Measurements from ENCODE around the gene ZSWIM8.

- TF ChIP-seq REST (IDR thresholded peaks at IDR 0.05; ENCODE audit: insufficient read depth in 1 of 2, low read depth in 2 of 2, low read length in 2 of 2) (no peak), FOXP2 (optimal IDR thresholded peaks at IDR 0.05; ENCODE audit: borderline replicate concordance, extremely low read depth, extremely low read length, insufficient read depth) (no peak), TAF1 (IDR thresholded peaks at IDR 0.05; ENCODE audit: borderline replicate concordance, insufficient read depth, low read length) (no peak), POLR2AphosphoS5 (IDR thresholded peaks at IDR 0.05; ENCODE audit: low read depth, low read length) (no peak)
Measured at GRCh38 chr10:73814276-73814895, 29.0 kb downstream of the ZSWIM8 start.

Measured in PFSK-1 (cell line).